Transverse colon (tissue), 4 donors: Measurements from ENCODE around the gene IL1F10. TPM values are rescaled to one million over a fixed set of nuclear protein-coding genes. Genes with fewer than 3 reads are reported as not detected.

Experiments
- DNase-seq: peaks from one replicate; pipeline ENCODE4 v3.0.0-alpha.2; 2019
- H3K27ac ChIP-seq, 4 donors: fragments of 200-600 bp; sonication (generic); 2 replicates each; pipeline ENCODE4 v1.5.1; 2016 to 2018; ENCODE audit warnings: inconsistent platforms in 4 of 4
- H3K27me3 ChIP-seq: fragments of 200-600 bp; sonication (generic); 2 replicates; pipeline ENCODE4 v1.5.1; 2017; ENCODE audit warnings: inconsistent platforms
- H3K36me3 ChIP-seq, 4 donors: fragments of 200-600 bp; sonication (generic); 2 replicates each; pipeline ENCODE4 v1.5.1; 2017 to 2019; ENCODE audit warnings: inconsistent platforms in 4 of 4
- H3K4me1 ChIP-seq, 4 donors: fragments of 200-600 bp; sonication (generic); 2 replicates each; pipeline ENCODE4 v1.5.1; 2017 to 2020; ENCODE audit warnings: inconsistent platforms in 4 of 4
- H3K4me3 ChIP-seq, 4 donors: fragments of 200-600 bp; sonication (generic); 1 replicate in 1 of 4; 2 replicates in 3 of 4; pipeline versions ENCODE4 v1.5.1 to v1.6.1; 2017 to 2019; ENCODE audit warnings: inconsistent platforms in 4 of 4
- H3K9me3 ChIP-seq, 2 donors: fragments of 200-600 bp; sonication (generic); 2 replicates each; pipeline ENCODE4 v1.5.1; 2017 to 2019; ENCODE audit warnings: inconsistent platforms in 2 of 2
- EP300 ChIP-seq: sonication (generic); formaldehyde crosslinking; IDR thresholded peaks from one replicate; pipeline ENCODE4 v1.6.1; 2017; ENCODE audit warnings: antibody characterized with exemption, low read depth
- POLR2A ChIP-seq: fragments of 450-650 bp; IDR thresholded peaks from one replicate; pipeline ENCODE4 v1.6.1; 2016; ENCODE audit warnings: antibody characterized with exemption, mild to moderate bottlenecking, moderate library complexity
- POLR2AphosphoS5 ChIP-seq, 3 donors: sonication (generic); formaldehyde crosslinking; IDR thresholded peaks; one replicate each; pipeline ENCODE4 v1.6.1; 2016; ENCODE audit warnings: antibody characterized with exemption in 3 of 3
- WGBS, 2 donors: methylation state at CpG; one replicate each; pipeline ENCODE4 v1.1.5; 2018; ENCODE audit warnings: low coverage in 1 of 2; 5-methylcytosine and 5-hydroxymethylcytosine counted together
- in situ Hi-C, 4 donors: fragments of 200-750 bp; cut with MboI; loops; one replicate each; pipeline versions ENCODE4 v1.15.0 to v1.15.1; 2017; ENCODE audit warnings: low sequenced_read_pairs in 3 of 4, low pct_ligation_motif_present in 1 of 4, low pct_unique_long_range_greater_than_20kb in 1 of 4
- intact Hi-C: fragments of 100-400 bp; cut with DNase I; formaldehyde crosslinking; loops from one replicate; pipeline ENCODE4 v1.15.1; 2023; ENCODE audit warnings: low total_unique reads
- total RNA-seq, 4 donors: library from RNA; depleted of rRNA; stranded (reverse); fragments of >200 nt; gene quantifications; one replicate each; pipeline ENCODE4 v1.1.0, GENCODE V29; 2016
- TF ChIP-seq, protein P1 (sequence below), 5 experiments: fragments of 200-600 bp in 3 of 5; fragments of 450-650 bp in 2 of 5; sonication (generic) in 3 of 5; IDR thresholded peaks; 1 replicate in 2 of 5; 2 replicates in 3 of 5; pipeline ENCODE4 v1.5.1; 2016 to 2017; ENCODE audit warnings: antibody characterized with exemption in 5 of 5, inconsistent platforms in 3 of 5, mild to moderate bottlenecking in 2 of 5, moderate library complexity in 1 of 5

IL1F10 gene
- total RNA-seq, 4 donors from 2014 or later: not detected

DNA sequence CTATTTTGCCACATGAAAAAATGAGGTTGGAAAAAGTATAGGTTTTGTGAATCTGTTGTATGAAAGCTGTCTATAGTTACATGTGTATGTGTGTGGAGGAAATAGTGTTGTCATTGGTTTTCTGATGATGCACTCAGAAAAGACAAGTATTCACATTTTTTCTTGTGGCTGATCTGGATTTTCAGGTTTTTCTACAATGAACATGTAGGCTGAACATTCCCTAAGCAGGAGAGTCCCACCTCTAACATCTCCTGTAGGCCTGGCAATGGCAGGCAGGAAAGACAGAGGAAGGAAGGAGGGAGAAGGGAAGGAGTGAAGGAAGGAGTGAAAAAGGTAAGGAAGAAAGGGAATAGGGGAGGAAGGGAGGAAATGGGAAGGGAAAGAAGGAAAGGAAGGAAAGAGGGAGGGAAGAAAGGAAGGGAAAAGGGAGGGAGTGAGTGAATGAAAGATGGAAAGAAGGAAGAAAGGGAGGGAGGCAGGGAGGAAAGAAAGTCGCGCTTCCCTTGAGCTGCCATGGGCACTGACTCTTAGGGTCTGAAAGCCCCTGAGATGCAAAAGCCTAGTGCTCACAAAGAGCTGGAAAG, 9.3 kb upstream of the IL1F10 start:
- H3K36me3 ChIP-seq: no peaks in the 10 kb centered on the region
- TF ChIP-seq POLR2AphosphoS5 (IDR thresholded peaks at IDR 0.05) (no peak), EP300 (no peak), POLR2A (no peak)
- TF ChIP-seq, protein P1, sequence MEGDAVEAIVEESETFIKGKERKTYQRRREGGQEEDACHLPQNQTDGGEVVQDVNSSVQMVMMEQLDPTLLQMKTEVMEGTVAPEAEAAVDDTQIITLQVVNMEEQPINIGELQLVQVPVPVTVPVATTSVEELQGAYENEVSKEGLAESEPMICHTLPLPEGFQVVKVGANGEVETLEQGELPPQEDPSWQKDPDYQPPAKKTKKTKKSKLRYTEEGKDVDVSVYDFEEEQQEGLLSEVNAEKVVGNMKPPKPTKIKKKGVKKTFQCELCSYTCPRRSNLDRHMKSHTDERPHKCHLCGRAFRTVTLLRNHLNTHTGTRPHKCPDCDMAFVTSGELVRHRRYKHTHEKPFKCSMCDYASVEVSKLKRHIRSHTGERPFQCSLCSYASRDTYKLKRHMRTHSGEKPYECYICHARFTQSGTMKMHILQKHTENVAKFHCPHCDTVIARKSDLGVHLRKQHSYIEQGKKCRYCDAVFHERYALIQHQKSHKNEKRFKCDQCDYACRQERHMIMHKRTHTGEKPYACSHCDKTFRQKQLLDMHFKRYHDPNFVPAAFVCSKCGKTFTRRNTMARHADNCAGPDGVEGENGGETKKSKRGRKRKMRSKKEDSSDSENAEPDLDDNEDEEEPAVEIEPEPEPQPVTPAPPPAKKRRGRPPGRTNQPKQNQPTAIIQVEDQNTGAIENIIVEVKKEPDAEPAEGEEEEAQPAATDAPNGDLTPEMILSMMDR (IDR thresholded peaks at IDR 0.05): no peak

DNA sequence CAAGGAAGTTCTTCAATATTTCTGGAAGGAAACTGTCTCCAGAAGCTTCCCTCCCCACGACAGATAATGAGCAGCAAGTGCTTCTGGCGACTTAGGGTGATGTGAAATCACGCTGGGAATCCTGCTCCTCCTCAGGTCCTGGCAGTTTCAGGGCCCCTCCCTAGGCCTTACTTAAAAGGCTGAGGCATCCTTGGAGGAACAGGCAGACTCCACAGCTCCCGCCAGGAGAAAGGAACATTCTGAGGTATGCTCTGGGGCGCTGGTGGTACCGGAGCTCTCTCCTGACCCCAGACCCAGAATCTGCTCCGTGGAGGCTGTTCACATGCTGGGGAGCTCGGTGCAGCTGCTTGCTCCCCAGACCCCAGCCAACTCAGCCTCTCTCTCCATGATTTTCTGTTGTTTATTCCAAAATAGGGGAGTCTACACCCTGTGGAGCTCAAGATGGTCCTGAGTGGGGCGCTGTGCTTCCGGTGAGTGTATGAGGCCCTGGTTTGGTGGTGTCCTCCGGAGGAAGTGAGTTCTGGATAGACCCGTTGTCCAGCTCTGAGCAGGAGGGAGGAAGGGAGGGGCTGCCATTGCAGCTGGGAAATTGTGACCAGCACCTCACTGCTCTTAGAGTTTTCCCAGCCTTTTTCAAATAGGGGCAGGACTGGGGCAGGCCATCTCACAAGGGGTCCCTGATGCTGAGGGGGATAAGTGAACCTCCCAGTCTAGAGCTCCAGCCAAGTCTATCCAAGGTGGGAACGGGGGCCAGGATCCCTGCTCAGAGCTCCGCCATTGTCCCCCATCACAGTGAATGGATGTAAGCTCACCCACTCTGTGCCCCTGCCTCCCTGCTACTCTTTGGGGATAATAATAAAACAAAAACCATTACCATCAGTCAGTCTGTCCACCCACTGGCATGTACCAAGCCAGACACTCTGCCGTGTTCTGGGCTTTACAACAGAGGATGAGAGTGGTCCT, 8.5 kb upstream of the IL1F10 start, which contains the start of gene IL36RN:
Gene IL36RN (plus strand): TSS at position 201 of the 963 bp plus-strand sequence. CDS start 241 bp downstream, at position 442.
- H3K27me3 ChIP-seq: no peaks in the 10 kb centered on the region
- WGBS, 2 donors: 72% methylated on average over 10 of the region's 15 CpGs; no CpG with 5 or more reads in 1 of the 2 donors
- DNase-seq: no peak
- H3K9me3 ChIP-seq: peaks cover 0 to 4% of the 10 kb centered on the region in 2 donors
- H3K4me3 ChIP-seq: no peak within 1 kb of the TSS
- intact Hi-C loops: no loop called here
- no peak within 1 kb of the TSS for H3K27ac ChIP-seq
- no peaks in the 10 kb centered on the region for H3K36me3 ChIP-seq
- in situ Hi-C loops: no loop called here
- TF ChIP-seq, protein P1 (IDR thresholded peaks at IDR 0.05): no peak
- no peak for TF ChIP-seq EP300
- no peak for TF ChIP-seq POLR2A
- no peak for TF ChIP-seq POLR2AphosphoS5 (IDR thresholded peaks at IDR 0.05)
- H3K4me1 ChIP-seq: no peaks in the 10 kb centered on the region

More for the DNA sequence above, 9.3 kb upstream of the IL1F10 start:
- H3K4me3 ChIP-seq: no peak overlapping the region
- H3K27me3 ChIP-seq: no peaks in the 10 kb centered on the region
- no peak overlapping the region for H3K27ac ChIP-seq
- peaks cover 0 to 4% of the 10 kb centered on the region in 2 donors for H3K9me3 ChIP-seq
- no peak for DNase-seq
- in situ Hi-C loops (no loop called here), intact Hi-C loops (no loop called here)
- H3K4me1 ChIP-seq: no peaks in the 10 kb centered on the region
- 45 to 86% methylated on average over 2 of the region's 2 CpGs for WGBS, 2 donors

DNA sequence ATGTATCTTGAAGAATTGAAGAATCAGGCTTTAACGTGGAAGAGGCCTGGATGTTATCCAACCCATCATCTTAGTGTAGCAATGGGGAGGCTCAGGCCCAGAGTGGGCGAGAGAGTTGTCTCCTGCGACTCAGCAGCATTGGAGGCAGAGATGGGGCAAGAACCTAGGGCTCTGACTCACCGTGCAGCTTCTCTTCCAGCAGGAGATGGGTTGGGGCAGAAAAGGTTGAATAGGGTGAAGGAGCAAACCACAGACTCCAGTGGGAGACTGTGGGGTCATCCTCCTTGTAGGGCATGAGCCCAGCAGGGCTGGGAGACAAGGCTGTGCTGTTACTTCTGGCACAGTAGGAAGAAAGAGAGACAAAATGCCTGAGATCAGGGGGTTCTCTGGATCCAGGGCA, 7.4 kb upstream of the IL1F10 start:
- intact Hi-C loops: no loop called here

DNA sequence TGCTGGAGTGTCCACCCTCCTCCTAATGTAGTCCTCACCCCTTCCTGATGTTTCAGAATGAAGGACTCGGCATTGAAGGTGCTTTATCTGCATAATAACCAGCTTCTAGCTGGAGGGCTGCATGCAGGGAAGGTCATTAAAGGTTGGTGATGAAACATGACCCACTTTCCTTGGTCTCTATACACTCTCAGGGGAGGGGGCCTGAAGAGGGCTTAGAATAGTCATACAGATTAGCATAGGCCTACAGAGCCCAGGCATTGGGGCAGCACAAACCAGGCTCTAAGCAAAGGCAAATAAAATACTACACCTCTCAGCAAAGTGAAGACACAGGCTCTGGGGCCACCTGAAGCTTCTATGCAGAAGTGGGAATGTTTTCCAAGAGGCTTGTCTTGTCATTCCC, 7.0 kb upstream of the IL1F10 start:
- intact Hi-C loops: no loop called here

More for the DNA sequence above, 7.4 kb upstream of the IL1F10 start:
- no peak overlapping the region for H3K4me3 ChIP-seq
- TF ChIP-seq EP300 (no peak), POLR2AphosphoS5 (IDR thresholded peaks at IDR 0.05) (no peak), POLR2A (no peak)
- TF ChIP-seq, protein P1 (IDR thresholded peaks at IDR 0.05): no peak
- no peaks in the 10 kb centered on the region for H3K4me1 ChIP-seq
- in situ Hi-C loops: no loop called here
- no peak overlapping the region for H3K27ac ChIP-seq
- WGBS, 2 donors: 54 to 77% methylated on average over 4 of the region's 4 CpGs
- H3K36me3 ChIP-seq: no peaks in the 10 kb centered on the region
- no peaks in the 10 kb centered on the region for H3K27me3 ChIP-seq
- no peaks in the 10 kb centered on the region for H3K9me3 ChIP-seq
- DNase-seq: no peak

More for the DNA sequence above, 7.0 kb upstream of the IL1F10 start:
- no peaks in the 10 kb centered on the region for H3K9me3 ChIP-seq
- H3K27ac ChIP-seq: no peak overlapping the region
- H3K36me3 ChIP-seq: no peaks in the 10 kb centered on the region
- H3K4me1 ChIP-seq: no peaks in the 10 kb centered on the region
- no peak for DNase-seq
- H3K27me3 ChIP-seq: no peaks in the 10 kb centered on the region
- TF ChIP-seq, protein P1 (IDR thresholded peaks at IDR 0.05): no peak
- TF ChIP-seq POLR2AphosphoS5 (IDR thresholded peaks at IDR 0.05): no peak
- TF ChIP-seq EP300: no peak
- TF ChIP-seq POLR2A: no peak
- 91% methylated on average over 1 of the region's 1 CpG; no CpG with 5 or more reads in 1 of the 2 donors for WGBS, 2 donors
- H3K4me3 ChIP-seq: no peak overlapping the region
- in situ Hi-C loops: no loop called here
